Measurements from ENCODE around the gene PERM1.

- TF ChIP-seq, protein P1, sequence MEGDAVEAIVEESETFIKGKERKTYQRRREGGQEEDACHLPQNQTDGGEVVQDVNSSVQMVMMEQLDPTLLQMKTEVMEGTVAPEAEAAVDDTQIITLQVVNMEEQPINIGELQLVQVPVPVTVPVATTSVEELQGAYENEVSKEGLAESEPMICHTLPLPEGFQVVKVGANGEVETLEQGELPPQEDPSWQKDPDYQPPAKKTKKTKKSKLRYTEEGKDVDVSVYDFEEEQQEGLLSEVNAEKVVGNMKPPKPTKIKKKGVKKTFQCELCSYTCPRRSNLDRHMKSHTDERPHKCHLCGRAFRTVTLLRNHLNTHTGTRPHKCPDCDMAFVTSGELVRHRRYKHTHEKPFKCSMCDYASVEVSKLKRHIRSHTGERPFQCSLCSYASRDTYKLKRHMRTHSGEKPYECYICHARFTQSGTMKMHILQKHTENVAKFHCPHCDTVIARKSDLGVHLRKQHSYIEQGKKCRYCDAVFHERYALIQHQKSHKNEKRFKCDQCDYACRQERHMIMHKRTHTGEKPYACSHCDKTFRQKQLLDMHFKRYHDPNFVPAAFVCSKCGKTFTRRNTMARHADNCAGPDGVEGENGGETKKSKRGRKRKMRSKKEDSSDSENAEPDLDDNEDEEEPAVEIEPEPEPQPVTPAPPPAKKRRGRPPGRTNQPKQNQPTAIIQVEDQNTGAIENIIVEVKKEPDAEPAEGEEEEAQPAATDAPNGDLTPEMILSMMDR (IDR thresholded peaks at IDR 0.05; ENCODE audit: insufficient read depth, low read length, poor library complexity, severe bottlenecking) = no peak
- no peak for TF ChIP-seq EZH2phosphoT487 (conservative IDR thresholded peaks at IDR 0.05; ENCODE audit: low read length)
These were observed 9.0 kb downstream of the PERM1 start for GRCh38 chr1:972726-973458.

All from SU-DHL-6 (cell line).